A549 treated with RU486 at 1 μM for 4 hours (cell line): ENCODE measurements around the gene CPPED1. TPM values are rescaled to one million over a fixed set of nuclear protein-coding genes. Genes with fewer than 3 reads are reported as not detected.

Experiments
- total RNA-seq: library from RNA; stranded (reverse); fragments of 200-300 nt; extraction: Qiagen RNA extraction; gene quantifications from 5 replicates; pipeline ENCODE4 v1.2.3, GENCODE V29; 2022; ENCODE audit warnings: low read depth

Gene CPPED1
- 19.6 to 23.2 TPM (median 20.1 TPM) in 5 replicates for total RNA-seq

GRCh38 chr16:12803203-12804093 is at the start of gene CPPED1:
TSS of gene CPPED1 (minus strand) at chr16:12803887. CDS start at chr16:12803776, 111 bp downstream.

Other genes starting within 250 kb of the CPPED1 start
- 0.01 TPM in 1 of 5 replicates, not detected in the others for gene SHISA9, start 97.7 kb upstream of the CPPED1 start, total RNA-seq